SK-N-SH (cell line): Measurements from ENCODE around the gene CCR4. TPM values are rescaled to one million over a fixed set of nuclear protein-coding genes. Genes with fewer than 3 reads are reported as not detected.

Experiments used
- CTCF ChIA-PET: fragments of 300-600, 350-600 bp; formaldehyde crosslinking; extraction: SDS; loops from one replicate; lab custom pipeline; 2021; lab: Yijun Ruan, JAX
- POLR2A ChIA-PET: fragments of 350-600 bp; sonication (Branson Sonifier 250); formaldehyde crosslinking; extraction: SDS; loops from one replicate; lab custom pipeline; 2020; ENCODE audit warnings: antibody characterized with exemption, inconsistent platforms; lab: Yijun Ruan, JAX
- DNase-seq: peaks from one replicate; pipeline ENCODE4 v3.0.0; 2012
- H2AFZ ChIP-seq: fragments of 200-600 bp; sonication (generic); 2 replicates; pipeline ENCODE4 v1.8.1; 2016; ENCODE audit warnings: antibody characterized with exemption, mild to moderate bottlenecking, low read depth
- H3F3A ChIP-seq: fragments of 200-600 bp; sonication (generic); replicated peaks from 2 replicates; pipeline ENCODE3; 2016; ENCODE audit warnings: antibody characterized with exemption, mild to moderate bottlenecking; ENCODE audit not compliant: insufficient read depth
- H3K27ac ChIP-seq, 2 experiments: fragments of 200-500 bp in 1 of 2; fragments of 200-600 bp in 1 of 2; sonication (Bioruptor generic) in 1 of 2; sonication (generic), shearing (Covaris generic) in 1 of 2; 2 replicates each; pipeline versions ENCODE4 v1.5.1 to v1.6.1; 2014 to 2016; ENCODE audit warnings: low read depth in 2 of 2, inconsistent platforms in 1 of 2, low read length in 1 of 2, mild to moderate bottlenecking in 1 of 2, mixed read lengths in 1 of 2
- H3K27me3 ChIP-seq: fragments of 200-600 bp; sonication (generic), shearing (Covaris generic); 2 replicates; pipeline ENCODE4 v1.6.1; 2016; ENCODE audit warnings: mixed run types; ENCODE audit not compliant: insufficient read depth
- H3K36me3 ChIP-seq, 2 experiments: fragments of 200-500 bp in 1 of 2; fragments of 200-600 bp in 1 of 2; sonication (Bioruptor generic) in 1 of 2; sonication (generic) in 1 of 2; replicated peaks in 1 of 2; 2 replicates each; pipeline versions ENCODE3 to v1.5.1; 2014 to 2016; ENCODE audit warnings: low read length in 1 of 2, mild to moderate bottlenecking in 1 of 2; ENCODE audit not compliant: insufficient read depth in 2 of 2, control insufficient read depth in 1 of 2
- H3K4me1 ChIP-seq, 2 experiments: fragments of 200-500 bp in 1 of 2; fragments of 200-600 bp in 1 of 2; sonication (Bioruptor generic) in 1 of 2; sonication (generic), shearing (Covaris generic) in 1 of 2; 2 replicates each; pipeline versions ENCODE4 v1.5.1 to v1.6.1; 2014 to 2016; ENCODE audit warnings: low read depth in 1 of 2, low read length in 1 of 2, mixed run types in 1 of 2; ENCODE audit not compliant: insufficient read depth in 2 of 2, control insufficient read depth in 1 of 2
- H3K4me2 ChIP-seq: fragments of 200-600 bp; sonication (generic), shearing (Covaris generic); 2 replicates; pipeline ENCODE4 v1.6.1; 2017; ENCODE audit warnings: mixed run types
- H3K4me3 ChIP-seq, 2 experiments: fragments of 200-500 bp in 1 of 2; fragments of 200-600 bp in 1 of 2; sonication (Bioruptor generic) in 1 of 2; sonication (generic), shearing (Covaris generic) in 1 of 2; 2 replicates each; pipeline versions ENCODE4 v1.5.1 to v1.8.1; 2014 to 2016; ENCODE audit warnings: low read depth in 2 of 2, inconsistent platforms in 1 of 2, low read length in 1 of 2, mild to moderate bottlenecking in 1 of 2, mixed read lengths in 1 of 2, moderate library complexity in 1 of 2
- H3K79me2 ChIP-seq: fragments of 200-600 bp; sonication (generic); 2 replicates; pipeline ENCODE4 v1.8.1; 2017; ENCODE audit warnings: mild to moderate bottlenecking; ENCODE audit not compliant: insufficient read depth
- H3K9ac ChIP-seq: fragments of 200-600 bp; sonication (generic); 2 replicates; pipeline ENCODE4 v1.6.1; 2017; ENCODE audit warnings: mixed run types
- H3K9me2 ChIP-seq: fragments of 200-600 bp; sonication (generic); 2 replicates; pipeline ENCODE4 v1.6.1; 2017; ENCODE audit warnings: mixed run types
- H3K9me3 ChIP-seq: fragments of 200-600 bp; sonication (generic); 2 replicates; pipeline ENCODE4 v1.6.1; 2017; ENCODE audit warnings: mixed run types, mild to moderate bottlenecking, moderate library complexity
- H4K20me1 ChIP-seq: fragments of 200-600 bp; sonication (generic); 2 replicates; pipeline ENCODE4 v1.6.1; 2017; ENCODE audit warnings: mild to moderate bottlenecking, mixed run types; ENCODE audit not compliant: insufficient read depth
- CTCF ChIP-seq: fragments of 200-600 bp; sonication (generic); IDR thresholded peaks from 2 replicates; pipeline ENCODE4 v1.6.1; 2017; ENCODE audit warnings: antibody characterized with exemption, mild to moderate bottlenecking, moderate library complexity
- ELF1 ChIP-seq: IDR thresholded peaks from 2 replicates; pipeline ENCODE4 v1.4.0; 2012
- EP300 ChIP-seq, 2 experiments: IDR thresholded peaks; 2 replicates each; pipeline versions ENCODE4 v1.4.0 to v1.6.1; 2012; ENCODE audit warnings: borderline replicate concordance in 1 of 2, low read depth in 1 of 2, low read length in 1 of 2
- FOSL2 ChIP-seq: IDR thresholded peaks from 2 replicates; pipeline ENCODE4 v1.4.0; 2012; ENCODE audit warnings: low read depth, mild to moderate bottlenecking, moderate library complexity, borderline replicate concordance
- IRF3 ChIP-seq: fragments of 150-350 bp; IDR thresholded peaks from 2 replicates; pipeline ENCODE4 v1.6.1; 2016; ENCODE audit warnings: mild to moderate bottlenecking, low read depth, low read length
- JUND ChIP-seq: IDR thresholded peaks from 2 replicates; pipeline ENCODE4 v1.4.0; 2012
- MAX ChIP-seq: IDR thresholded peaks from 2 replicates; pipeline ENCODE4 v1.4.0; 2012; ENCODE audit warnings: low read depth
- MEF2A ChIP-seq: IDR thresholded peaks from 2 replicates; pipeline ENCODE4 v1.4.0; 2012; ENCODE audit warnings: low read depth, borderline replicate concordance
- MXI1 ChIP-seq: IDR thresholded peaks from 2 replicates; pipeline ENCODE4 v1.6.1; 2012; ENCODE audit warnings: mild to moderate bottlenecking, low read depth, low read length, improper control_type of control experiment
- NRF1 ChIP-seq: IDR thresholded peaks from 2 replicates; pipeline ENCODE4 v1.6.1; 2012; ENCODE audit warnings: low read depth, mild to moderate bottlenecking, low read length
- PBX3 ChIP-seq: IDR thresholded peaks from 2 replicates; pipeline ENCODE4; 2012
- RAD21 ChIP-seq: IDR thresholded peaks from 2 replicates; pipeline ENCODE4 v1.6.1; 2012; ENCODE audit warnings: mild to moderate bottlenecking, low read length
- RXRA ChIP-seq: IDR thresholded peaks from 2 replicates; pipeline ENCODE4 v1.4.0; 2012; ENCODE audit warnings: low read depth, mild to moderate bottlenecking, borderline replicate concordance
- SIN3A ChIP-seq: IDR thresholded peaks from 2 replicates; pipeline ENCODE4 v1.6.1; 2012; ENCODE audit warnings: low read depth, mild to moderate bottlenecking, low read length, moderate library complexity, borderline replicate concordance
- TCF12 ChIP-seq: IDR thresholded peaks from 2 replicates; pipeline ENCODE4 v1.4.0; 2012
- TEAD4 ChIP-seq: IDR thresholded peaks from 2 replicates; pipeline ENCODE4 v1.4.0; 2012; ENCODE audit warnings: mild to moderate bottlenecking, borderline replicate concordance; ENCODE audit not compliant: insufficient read depth
- YY1 ChIP-seq: IDR thresholded peaks from 2 replicates; pipeline ENCODE4 v1.4.0; 2012; ENCODE audit warnings: low read depth, mild to moderate bottlenecking
- WGBS: methylation state at CpG from one replicate; pipeline ENCODE4 v1.1.6; 2017; ENCODE audit warnings: low lambda C conversion rate; 5-methylcytosine and 5-hydroxymethylcytosine counted together
- polyA plus RNA-seq, 3 experiments: library from polyadenylated mRNA; depleted of rRNA; stranded (reverse); fragments of >200 nt; gene quantifications; 2 replicates each; pipeline ENCODE4 v1.2.3, GENCODE V29; 2012
- TF ChIP-seq, protein P1 (sequence below): IDR thresholded peaks from 2 replicates; pipeline ENCODE4 v1.4.0; 2012; ENCODE audit warnings: low read depth, borderline replicate concordance

Gene CCR4
- polyA plus RNA-seq, 1 of the 3 experiments (the other 2 are of a cell fraction), result not detected

- Histone ChIP-seq H3K4me3 (no peak overlapping the region; a peak in 1 of 4 replicates), H3K27me3 (no peaks in the 10 kb centered on the region), H4K20me1 (no peaks in the 10 kb centered on the region), H3K9ac (no peak overlapping the region), H3K9me2 (no peaks in the 10 kb centered on the region), H3K27ac (no peak overlapping the region), H3F3A (no peaks in the 10 kb centered on the region), H3K79me2 (no peaks in the 10 kb centered on the region), H2AFZ (no peak overlapping the region), H3K9me3 (no peaks in the 10 kb centered on the region), H3K4me2 (no peak overlapping the region), H3K36me3 (no peaks in the 10 kb centered on the region), H3K4me1 (no peaks in the 10 kb centered on the region)
- no peak for TF ChIP-seq MAX
- no peak for TF ChIP-seq IRF3
- TF ChIP-seq JUND, result no peak
- no peak for TF ChIP-seq CTCF
- TF ChIP-seq NRF1, result no peak
- no peak for TF ChIP-seq RXRA
- TF ChIP-seq YY1, result no peak
- no peak for TF ChIP-seq RAD21
- TF ChIP-seq ELF1, result no peak
- no peak for TF ChIP-seq MEF2A
- no peak for TF ChIP-seq TEAD4
- no peak for TF ChIP-seq PBX3
- TF ChIP-seq TCF12, result no peak
- TF ChIP-seq, protein P1, sequence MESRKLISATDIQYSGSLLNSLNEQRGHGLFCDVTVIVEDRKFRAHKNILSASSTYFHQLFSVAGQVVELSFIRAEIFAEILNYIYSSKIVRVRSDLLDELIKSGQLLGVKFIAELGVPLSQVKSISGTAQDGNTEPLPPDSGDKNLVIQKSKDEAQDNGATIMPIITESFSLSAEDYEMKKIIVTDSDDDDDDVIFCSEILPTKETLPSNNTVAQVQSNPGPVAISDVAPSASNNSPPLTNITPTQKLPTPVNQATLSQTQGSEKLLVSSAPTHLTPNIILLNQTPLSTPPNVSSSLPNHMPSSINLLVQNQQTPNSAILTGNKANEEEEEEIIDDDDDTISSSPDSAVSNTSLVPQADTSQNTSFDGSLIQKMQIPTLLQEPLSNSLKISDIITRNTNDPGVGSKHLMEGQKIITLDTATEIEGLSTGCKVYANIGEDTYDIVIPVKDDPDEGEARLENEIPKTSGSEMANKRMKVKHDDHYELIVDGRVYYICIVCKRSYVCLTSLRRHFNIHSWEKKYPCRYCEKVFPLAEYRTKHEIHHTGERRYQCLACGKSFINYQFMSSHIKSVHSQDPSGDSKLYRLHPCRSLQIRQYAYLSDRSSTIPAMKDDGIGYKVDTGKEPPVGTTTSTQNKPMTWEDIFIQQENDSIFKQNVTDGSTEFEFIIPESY, result no peak
- no peak for TF ChIP-seq FOSL2
- no peak for TF ChIP-seq EP300 (IDR thresholded peaks at IDR 0.05; ENCODE audit: borderline replicate concordance in 1 of 2, low read depth in 1 of 2, low read length in 1 of 2)
- TF ChIP-seq SIN3A, result no peak
- no peak for TF ChIP-seq MXI1
- ChIA-PET CTCF (interaction anchor here (0.6 to 5.6 kb wide), 26 partner anchors 10 to 844 kb away, joined by 3 to 72 read pairs (median 4); no protein-coding TSS in a partner anchor), POLR2A (interaction anchor here (1.5 kb wide), 1 partner anchor 123 kb away, joined by 3 read pairs; no protein-coding TSS in a partner anchor)
- no peak for DNase-seq
- WGBS, result 61% methylated on average over 5 of the region's 5 CpGs
These were observed 4.3 kb upstream of the CCR4 start for GRCh38 chr3:32946973-32947788.
